AG04450 (cell line): ENCODE results near the gene TLX3. TPM values are rescaled to one million over a fixed set of nuclear protein-coding genes. Genes with fewer than 3 reads are reported as not detected.

Experiments
- CTCF ChIA-PET: fragments of 300-600, 350-600 bp; formaldehyde crosslinking; extraction: SDS; loops from one replicate; lab custom pipeline; 2022; ENCODE audit warnings: antibody characterized with exemption, inconsistent platforms; lab: Charles Lee
- POLR2A ChIA-PET: fragments of 350-600 bp; formaldehyde crosslinking; extraction: SDS; loops from one replicate; lab custom pipeline; 2021; ENCODE audit warnings: antibody characterized with exemption, inconsistent platforms; lab: Yijun Ruan, JAX
- DNase-seq: peaks from one replicate; pipeline ENCODE4 v3.0.0-alpha.2; 2011; ENCODE audit warnings: low read depth, low spot score
- H3K27ac ChIP-seq: one replicate; pipeline ENCODE4 v1.5.1; 2012; ENCODE audit warnings: low read depth, low read length, control low read depth
- H3K27me3 ChIP-seq: one replicate; pipeline ENCODE4 v1.6.0; 2012; ENCODE audit warnings: low read length; ENCODE audit not compliant: control insufficient read depth, insufficient read depth
- H3K4me3 ChIP-seq: 2 replicates; pipeline ENCODE4 v1.5.1; 2011; ENCODE audit warnings: mild to moderate bottlenecking, low read depth, low read length, control low read depth
- H3K9me3 ChIP-seq: 2 replicates; pipeline ENCODE4 v1.5.1; 2012; ENCODE audit warnings: low read length; ENCODE audit not compliant: control insufficient read depth, insufficient read depth
- CTCF ChIP-seq: IDR thresholded peaks from 2 replicates; pipeline ENCODE4 v1.5.1; 2011; ENCODE audit warnings: low read depth, low read length, control low read depth, inconsistent platforms
- polyA plus RNA-seq: library from polyadenylated mRNA; depleted of rRNA; stranded (reverse); fragments of >200 nt; gene quantifications from 2 replicates; pipeline ENCODE4 v1.2.3, GENCODE V29; 2011

The TLX3 gene
- polyA plus RNA-seq, 1 experiment: not detected

- ChIA-PET CTCF (interaction anchor here (0.6 to 3.1 kb wide), 3 partner anchors 14 to 513 kb away, joined by 3 to 11 read pairs (median 5); no protein-coding TSS in a partner anchor), POLR2A (no interaction called here)
- H3K9me3 ChIP-seq: no peaks in the 10 kb centered on the region; the same call in 1 of the 2 replicates
- no peak for TF ChIP-seq CTCF
- no peak overlapping the region for H3K27ac ChIP-seq
- DNase-seq: no peak
- peaks cover 76% of the 10 kb centered on the region for H3K27me3 ChIP-seq
- H3K4me3 ChIP-seq: no peak overlapping the region
These were observed 13.5 kb downstream of the TLX3 start for GRCh38 chr5:171322527-171322926.

- no peak for TF ChIP-seq CTCF
- Histone ChIP-seq H3K9me3 (no peaks in the 10 kb centered on the region), H3K4me3 (no peak overlapping the region), H3K27ac (no peak overlapping the region), H3K27me3 (peaks cover 71% of the 10 kb centered on the region)
- POLR2A ChIA-PET: no interaction called here
- DNase-seq: no peak
- CTCF ChIA-PET: interaction anchor here (0.6 to 3.1 kb wide), 3 partner anchors 13 to 116 kb away, joined by 5 to 11 read pairs (median 5); no protein-coding TSS in a partner anchor
These were observed 14.0 kb downstream of the TLX3 start for GRCh38 chr5:171323007-171323406.

- H3K9me3 ChIP-seq: no peaks in the 10 kb centered on the region
- H3K4me3 ChIP-seq: no peak overlapping the region
- H3K27ac ChIP-seq: no peak overlapping the region
- peaks cover 67% of the 10 kb centered on the region for H3K27me3 ChIP-seq
- ChIA-PET POLR2A (no interaction called here), CTCF (interaction anchor here (0.6 to 3.1 kb wide), 5 partner anchors 14 to 972 kb away, joined by 3 to 11 read pairs (median 5); no protein-coding TSS in a partner anchor)
- DNase-seq: no peak
- no peak for TF ChIP-seq CTCF
These were observed 15.0 kb downstream of the TLX3 start for GRCh38 chr5:171323806-171324632.

DNA sequence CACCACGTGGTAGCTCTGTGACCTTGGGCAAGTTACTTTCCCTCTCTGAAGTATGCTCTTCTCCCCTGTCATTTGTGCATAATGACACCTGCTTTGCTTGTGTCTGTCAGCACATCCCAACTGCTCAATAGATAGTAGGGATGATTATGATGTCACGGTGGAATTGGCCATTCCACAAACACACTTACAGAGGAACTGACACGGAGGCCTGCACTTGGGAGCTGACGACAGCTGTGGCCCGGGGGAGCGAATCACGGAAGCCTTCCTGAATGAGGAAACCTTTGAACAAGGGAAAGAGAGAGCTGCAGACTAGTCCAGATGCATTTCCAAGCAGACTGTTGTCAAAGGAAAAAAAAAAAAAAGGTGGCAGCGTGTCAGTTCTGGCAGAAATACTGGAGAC lies 21.0 kb downstream of the TLX3 start:
- ChIA-PET POLR2A (no interaction called here), CTCF (interaction anchor here (1.0 to 1.5 kb wide), 2 partner anchors 12 to 123 kb away, joined by 4 to 7 read pairs; no protein-coding TSS in a partner anchor)
- DNase-seq: no peak
- TF ChIP-seq CTCF: no peak
- Histone ChIP-seq H3K27ac (no peak overlapping the region), H3K9me3 (no peaks in the 10 kb centered on the region), H3K27me3 (peaks cover 32% of the 10 kb centered on the region), H3K4me3 (no peak overlapping the region)

GRCh38 chr5:171335616-171336015 lies 26.6 kb downstream of the TLX3 start:
- Histone ChIP-seq H3K9me3 (no peaks in the 10 kb centered on the region), H3K4me3 (no peak overlapping the region), H3K27ac (no peak overlapping the region), H3K27me3 (peaks cover 20% of the 10 kb centered on the region)
- no peak for TF ChIP-seq CTCF
- no peak for DNase-seq
- ChIA-PET CTCF (interaction anchor here (0.8 to 15.3 kb wide), 3 partner anchors 13 to 591 kb away, joined by 5 to 387 read pairs (median 5); no protein-coding TSS in a partner anchor), POLR2A (no interaction called here)
